NCI-H460 (cell line): ENCODE data around the gene EIF5B. TPM values are rescaled to one million over a fixed set of nuclear protein-coding genes. Genes with fewer than 3 reads are reported as not detected.

ENCODE experiments used
- DNase-seq: peaks from one replicate; pipeline ENCODE4 v3.0.0-alpha.2; 2016; ENCODE audit warnings: low read depth; ENCODE audit errors: extremely low read depth
- total RNA-seq: library from RNA; depleted of rRNA; stranded (reverse); fragments of >200 nt; shearing (Covaris generic); gene quantifications from 2 replicates; pipeline ENCODE4 v1.2.3, GENCODE V29; 2014

Gene EIF5B
- total RNA-seq, 1 experiment from 2014 or later: 26.2 TPM

DNA sequence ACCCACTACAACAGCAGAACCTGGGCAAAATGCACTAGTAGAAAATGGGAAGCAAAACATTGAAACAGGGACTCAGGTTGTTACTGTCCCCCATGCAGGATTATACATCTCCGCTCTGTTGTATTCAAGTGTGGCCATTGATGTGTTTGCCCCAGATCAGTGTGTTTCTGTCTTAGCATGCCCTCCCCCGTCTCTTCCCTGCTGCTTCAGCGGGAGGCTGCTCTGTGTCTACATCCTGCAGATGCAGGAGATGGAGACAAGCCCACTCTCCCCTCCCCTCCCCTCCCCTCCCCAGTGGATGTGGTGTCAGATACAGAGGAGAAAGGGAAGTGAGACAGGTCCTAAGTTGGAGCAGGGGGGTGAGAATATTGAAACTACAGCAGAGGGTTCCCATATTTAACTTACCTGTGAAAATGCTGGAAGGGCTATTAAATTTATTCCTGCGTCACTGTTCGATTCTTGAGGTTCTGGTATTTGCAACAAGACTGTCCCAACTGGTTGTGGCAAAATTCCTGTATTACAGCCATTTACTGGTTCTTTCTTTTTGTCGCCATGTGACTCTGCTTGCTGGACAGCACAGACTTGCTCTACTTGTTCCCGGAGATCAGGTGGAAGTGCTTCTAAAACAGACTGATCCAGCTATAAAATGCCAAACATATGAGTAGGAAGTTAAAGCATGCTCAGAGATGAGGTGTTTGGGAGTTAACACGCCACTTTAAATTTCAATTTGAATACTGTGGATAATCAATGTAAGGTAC is 67.0 kb downstream of the EIF5B start:
- no peak for DNase-seq

DNA sequence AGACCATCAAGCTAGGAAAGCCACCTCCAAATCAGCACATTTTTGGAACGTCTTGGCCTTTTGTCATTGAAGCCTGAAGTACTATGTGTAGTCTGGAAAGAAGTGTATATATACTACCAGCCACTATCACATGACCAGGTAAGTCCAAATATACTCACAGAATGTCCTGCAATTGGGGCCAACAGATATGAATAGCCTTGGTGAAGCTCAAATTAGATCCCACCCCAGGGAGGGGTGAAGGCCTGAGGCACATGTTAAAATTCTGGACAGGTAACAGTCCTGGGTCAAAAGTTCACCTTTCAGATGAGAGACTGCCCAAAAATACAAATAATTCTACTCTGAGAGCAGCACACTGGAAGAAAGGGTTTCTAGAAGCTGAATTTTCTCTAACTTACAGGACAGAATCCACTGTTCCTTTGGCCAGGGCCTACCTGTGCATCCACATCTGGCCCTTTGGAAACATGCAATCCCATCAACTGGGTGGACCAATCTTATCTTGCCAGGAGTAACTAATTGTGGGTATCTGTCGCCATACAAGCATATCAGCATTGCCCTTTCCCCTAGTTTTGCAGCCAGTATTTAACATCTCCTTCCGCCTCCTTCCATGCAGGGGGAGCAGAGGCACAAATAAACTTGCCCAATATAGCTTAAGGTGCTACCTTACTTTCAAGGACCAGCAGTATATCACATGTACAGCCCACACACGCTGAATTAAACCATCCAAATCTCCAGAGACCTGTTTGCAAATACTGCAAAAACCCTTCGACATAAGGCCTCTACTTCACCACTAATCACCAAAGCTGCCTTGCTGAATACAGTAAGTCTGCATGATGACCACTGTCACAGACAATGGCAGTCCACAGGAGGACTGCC is 67.8 kb downstream of the EIF5B start:
- DNase-seq: no peak

DNA sequence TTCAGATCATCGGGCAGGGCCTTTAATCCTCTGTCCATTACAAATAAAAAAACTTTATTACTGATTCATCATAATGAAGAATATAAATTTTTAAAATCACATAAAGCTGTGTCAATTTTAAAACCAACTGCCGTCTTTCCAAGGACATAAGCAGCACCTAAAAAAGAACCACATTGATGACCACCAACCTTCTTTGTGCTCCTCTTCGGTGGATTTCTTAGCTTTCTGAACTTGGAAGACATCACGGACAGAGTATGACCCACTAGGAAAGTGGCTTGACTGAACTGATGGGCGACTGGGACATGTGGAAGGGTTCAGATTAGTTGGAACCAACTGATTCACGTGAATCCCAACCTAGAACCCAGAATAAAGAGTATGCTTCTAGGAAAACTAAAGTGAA is 68.9 kb downstream of the EIF5B start:
- DNase-seq: no peak

DNA sequence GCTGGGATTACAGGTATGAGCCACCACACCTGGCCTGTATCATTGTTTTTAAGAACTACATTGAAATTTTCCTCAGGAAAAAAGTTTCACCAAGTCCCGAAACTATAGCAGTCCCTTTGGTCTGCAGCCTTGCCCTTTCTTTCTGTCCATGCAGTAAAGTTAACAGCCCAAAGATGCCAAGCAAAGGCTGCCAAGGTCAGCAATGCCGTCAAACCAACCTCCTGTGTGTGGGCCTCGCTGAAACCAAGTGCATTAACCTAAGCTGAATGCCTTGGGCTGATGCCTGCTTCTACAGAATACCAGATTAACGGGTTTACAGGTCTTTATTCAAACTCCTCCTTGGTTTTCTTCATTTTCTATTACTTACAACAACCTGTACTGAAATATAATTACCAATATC is 73.1 kb downstream of the EIF5B start:
- DNase-seq: no peak

DNA sequence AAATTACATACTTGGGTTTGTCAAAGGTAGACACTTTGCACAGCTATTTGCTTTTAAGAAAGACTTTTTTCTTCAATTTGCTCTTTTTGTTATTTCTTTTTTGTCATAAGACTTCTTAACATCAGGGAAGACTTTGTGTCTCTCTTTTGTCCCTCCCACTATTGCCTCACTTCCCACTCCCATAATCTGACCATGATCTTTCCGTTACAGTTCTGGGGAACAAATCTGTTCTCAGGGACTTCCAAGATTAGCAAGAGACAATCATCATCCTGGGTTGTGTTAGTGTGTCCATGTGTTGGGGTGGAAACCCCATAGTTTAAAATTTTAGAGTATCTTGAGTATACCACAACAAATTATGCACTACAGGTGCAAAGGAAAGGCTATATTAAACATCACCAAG is 77.4 kb downstream of the EIF5B start:
- no peak for DNase-seq

DNA sequence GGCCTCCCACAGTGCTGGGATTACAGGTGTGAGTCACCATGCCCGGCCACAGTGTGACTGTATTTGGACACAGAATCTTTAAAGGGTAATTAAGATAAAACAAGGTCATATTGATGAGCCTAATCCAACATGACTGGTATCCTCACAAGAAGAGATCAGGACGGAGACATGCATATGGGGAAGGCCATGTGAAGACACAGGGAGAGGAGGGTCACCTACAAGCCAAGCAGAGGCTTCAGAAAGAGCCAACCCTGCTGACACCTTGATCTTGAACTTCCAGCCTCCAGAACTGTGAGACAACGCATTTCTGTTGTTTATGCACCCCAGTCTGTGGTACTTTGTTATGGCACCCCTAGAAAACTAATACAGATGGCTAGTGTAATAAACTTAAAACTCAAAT is 80.2 kb downstream of the EIF5B start:
- DNase-seq: no peak

DNA sequence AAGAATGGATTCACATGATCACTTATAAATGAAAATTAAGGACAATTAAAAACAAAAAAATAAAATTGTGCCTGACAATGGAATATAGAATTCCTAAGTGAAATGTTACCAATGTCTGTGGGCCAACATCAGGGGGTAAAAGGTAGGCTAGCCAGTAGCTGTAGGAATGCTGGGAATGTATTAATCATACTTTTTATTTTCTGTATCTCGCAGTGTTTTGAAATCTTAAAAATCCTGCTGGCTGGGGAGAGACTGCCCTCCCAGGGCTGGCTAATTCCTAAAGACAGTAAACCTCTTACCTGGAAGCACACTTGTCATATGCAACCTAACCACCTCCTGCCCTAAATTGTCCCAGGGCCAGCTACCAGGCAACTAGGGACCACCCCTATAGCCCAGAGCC is 82.8 kb downstream of the EIF5B start:
- DNase-seq: no peak

DNA sequence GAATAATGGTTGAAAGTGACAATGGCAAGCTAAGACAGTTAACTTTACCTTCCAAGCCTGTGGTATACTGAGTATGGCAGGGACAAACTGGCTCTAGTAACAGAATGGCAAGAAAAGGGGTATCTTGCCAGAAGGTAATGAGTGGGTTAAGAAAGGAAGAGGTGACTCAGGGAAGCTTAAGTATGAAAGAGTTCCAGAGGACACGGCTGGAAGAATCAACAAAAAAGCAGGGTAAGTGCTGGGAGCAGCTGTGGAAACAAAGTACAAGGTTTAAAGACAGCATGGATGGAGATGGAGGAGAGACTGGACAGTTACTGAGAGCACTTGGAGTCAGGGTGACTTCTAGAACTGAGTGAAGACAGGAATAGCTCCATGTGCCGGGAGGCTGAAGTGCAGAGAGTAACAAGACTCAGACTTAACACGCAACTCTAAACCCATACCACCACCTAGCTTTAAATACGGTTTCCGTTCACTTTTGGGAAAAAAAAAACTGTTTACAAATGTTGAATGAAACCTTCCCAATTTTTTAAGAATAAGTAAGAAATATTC is 83.6 kb downstream of the EIF5B start:
- no peak for DNase-seq

DNA sequence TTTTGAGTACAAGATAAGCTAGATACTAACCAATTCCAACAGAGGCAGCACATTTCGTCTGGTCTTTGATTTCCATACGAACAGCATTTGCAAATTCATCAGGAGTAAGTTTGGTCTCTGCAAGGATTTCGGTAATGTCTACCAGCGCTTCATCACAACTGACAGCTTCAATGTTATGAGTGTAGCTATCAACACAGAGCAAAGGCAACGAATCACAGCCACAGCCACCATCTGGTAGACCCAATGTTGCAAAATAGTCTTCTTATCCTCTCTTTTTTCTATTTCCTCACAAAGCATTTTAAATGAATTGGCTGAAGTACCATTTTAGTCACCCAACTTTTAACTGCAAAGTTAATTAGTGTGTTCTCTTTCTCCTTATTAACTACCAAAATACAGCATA is 84.3 kb downstream of the EIF5B start:
- no peak for DNase-seq

DNA sequence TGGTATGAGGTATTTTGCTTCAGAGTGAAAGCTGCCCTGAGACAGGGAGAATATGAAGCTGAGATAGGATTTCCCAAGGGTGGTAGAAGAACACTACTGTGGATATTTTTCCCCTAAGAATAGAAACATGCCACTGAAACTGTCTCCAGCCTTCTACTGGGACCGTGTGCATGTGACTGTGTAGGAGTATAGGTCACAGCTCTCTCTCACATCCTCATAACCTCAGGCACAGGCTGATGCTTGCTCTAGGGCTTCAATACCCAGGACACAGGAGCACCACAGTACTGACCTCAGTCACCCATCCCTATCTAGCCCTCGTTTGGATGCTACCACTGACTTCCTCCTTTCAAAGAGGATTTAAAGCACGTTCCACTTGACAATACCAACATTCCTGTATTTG is 85.4 kb downstream of the EIF5B start:
- no peak for DNase-seq

DNA sequence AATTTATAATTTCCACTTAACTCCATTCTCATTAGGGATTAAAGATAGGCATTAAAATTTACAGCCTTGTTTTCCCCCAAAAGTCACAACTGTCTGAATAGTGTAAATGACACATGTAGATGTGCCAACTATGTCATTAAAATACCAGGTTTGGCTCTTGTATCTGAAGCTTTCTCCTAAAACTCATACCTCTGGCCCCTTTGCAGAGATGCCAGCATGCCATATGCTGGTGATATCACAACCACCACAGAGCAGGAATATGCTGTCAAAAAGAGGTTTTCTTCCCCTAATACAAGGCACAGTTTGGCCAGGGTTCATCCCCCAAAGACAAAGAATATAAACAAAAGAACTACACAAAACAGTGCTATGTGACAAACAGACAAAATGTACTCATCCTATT is 87.2 kb downstream of the EIF5B start:
- DNase-seq: no peak

DNA sequence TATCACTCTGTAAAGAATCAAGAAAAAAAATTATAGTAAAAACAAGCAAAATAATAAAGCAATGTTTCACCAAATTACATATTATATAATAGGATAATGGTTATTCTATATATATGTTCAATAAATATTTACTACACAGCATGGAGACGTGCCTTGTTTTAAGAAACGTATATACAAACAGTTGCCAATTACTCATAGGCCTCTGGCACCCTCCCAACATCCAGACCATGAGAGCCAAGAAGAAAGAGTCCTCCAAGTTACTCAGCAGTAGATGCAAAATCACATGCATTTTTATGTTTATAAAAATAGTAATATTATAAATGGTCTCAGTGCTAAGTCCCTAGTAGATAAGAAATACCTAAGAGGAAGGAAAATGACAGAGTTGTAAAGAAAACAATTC is 87.8 kb downstream of the EIF5B start:
- no peak for DNase-seq

DNA sequence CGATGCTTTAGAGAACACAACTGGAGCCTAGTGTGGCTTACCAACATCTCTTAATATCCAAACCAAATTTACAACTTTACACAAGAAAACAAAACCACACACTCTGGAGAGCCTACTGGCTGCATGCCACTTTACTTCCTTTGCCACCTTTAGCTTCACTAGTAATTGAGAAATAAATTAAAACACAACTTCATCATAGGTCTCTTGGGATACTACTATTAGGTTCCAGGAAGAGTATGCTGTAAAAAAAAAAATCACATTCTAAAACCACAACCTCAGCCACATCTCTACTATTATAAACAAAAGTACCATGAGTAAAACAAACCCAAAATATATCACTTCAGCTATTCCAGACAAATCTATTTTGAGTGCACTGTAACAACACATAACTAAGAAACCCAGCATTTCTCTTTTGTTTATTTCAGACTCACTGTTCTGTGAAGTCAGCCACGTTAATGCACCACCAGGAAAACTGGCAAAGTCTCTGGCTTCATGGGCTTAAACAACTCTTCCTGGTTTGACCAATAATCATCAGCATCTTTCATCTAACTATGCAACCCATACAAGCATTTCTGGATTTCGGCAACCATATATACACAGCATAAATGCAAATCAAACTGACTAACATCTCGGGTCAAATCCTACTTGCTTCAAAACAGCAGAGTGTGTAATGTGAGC is 93.6 kb downstream of the EIF5B start:
- no peak for DNase-seq

DNA sequence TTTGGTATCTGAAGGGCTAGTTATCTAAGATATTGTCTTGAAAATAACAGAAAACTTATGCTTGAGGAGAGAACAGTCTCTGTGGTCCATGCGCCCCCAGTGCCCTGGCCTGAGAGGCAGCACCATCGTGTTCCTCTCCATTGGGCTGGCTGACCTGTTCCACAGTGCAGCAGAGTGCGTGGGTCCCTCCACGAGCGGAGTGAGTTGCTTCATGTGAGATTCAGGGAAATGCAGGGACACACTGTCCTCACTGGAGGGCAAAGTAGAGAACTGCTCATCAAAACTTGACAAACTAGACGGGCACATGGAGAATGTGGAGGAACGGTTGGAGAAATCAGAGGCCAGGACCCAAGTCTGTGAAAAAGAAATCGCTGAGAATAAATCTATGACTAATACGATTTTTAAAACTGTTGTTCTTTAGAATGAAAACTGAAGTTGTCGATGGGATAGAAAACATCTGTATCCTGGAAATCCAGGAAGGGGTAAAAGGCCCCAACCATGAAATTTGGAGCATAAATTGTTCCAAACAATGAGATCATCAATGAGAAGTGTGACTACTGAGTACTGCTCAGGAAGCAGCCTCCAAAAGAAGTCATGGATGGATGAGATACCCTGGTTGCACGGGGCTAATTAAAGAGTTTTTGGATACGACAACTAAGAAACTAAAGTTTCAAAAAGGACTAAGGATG is 94.5 kb downstream of the EIF5B start:
- DNase-seq: no peak

DNA sequence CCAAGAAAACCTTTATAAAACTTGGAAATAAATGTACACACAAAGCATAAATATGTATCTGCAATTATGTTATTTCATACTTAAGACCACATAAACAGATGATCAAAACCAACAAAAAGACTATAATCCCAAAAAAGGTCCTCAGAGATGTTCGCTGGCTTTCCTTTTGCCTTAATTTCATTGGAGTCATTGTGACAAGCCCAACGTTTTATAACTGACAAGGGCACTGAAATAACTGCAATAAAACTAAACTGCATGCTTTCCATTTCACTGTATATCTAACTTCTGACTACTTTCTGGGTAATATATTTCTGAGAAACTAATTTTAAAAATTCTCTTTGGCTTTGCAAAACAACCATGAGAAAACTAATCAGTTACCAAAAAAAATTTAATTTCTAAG is 96.2 kb downstream of the EIF5B start:
- DNase-seq: no peak

DNA sequence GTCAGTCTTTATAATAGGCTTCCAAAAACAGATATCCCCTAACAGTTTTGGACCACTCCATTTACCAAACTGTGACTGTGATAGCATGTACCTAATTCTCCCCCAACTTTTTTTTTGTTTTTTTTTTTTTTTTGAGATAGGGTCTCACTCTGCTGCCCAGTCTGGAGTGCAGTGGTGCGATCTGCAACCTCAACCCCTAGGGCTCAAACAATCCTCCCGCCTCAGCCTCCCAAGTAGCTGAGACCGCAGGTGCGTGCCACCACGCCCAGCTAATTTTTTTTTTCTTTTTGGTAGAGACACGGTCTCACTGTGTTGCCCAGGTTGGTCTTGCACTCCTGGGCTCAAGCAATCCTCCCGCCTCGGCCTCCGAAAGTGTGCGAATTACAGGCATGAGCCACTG is 99.7 kb downstream of the EIF5B start:
- no peak for DNase-seq

DNA sequence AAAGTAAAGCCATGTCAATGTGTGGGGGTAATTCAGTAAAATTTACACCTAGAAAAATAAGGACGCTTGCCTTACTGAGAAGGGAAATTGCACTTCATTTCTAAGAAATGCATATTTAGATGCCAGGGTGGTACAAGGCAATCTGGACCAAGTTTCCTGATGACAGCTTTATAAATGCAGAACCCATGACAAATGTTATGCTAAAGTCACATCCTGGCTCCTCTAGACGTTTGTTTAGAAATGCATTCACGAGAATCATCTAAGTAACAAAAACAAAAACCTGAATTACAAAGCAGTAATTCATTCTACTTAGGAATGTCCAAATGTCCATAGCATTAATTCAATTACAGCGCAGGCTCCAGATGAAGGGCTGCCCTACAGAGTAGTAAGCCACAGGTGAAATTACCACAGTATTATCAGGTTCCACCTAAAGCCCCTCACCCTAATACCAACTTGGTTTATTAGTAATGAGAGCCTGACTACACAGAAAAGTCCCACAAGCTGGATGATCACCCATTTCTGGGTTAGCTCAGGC is 102.8 kb downstream of the EIF5B start:
- DNase-seq: no peak

DNA sequence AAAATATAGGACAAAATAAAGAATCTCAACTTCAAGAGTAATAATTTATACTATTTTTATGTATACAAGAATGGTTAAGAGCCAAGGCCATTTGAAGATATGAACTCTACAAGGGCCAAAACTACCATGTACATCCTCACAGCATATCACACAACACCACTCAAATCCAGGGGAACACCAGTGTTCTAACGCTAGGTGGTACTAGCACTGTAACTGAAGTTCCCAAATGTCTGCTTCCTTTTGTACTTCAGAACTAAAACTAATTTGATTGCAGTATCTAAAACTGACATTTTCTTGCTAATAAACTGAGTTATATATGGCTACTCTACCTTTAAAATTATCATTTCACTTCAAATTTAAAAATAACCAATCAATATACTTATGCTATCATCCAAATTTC is 105.6 kb downstream of the EIF5B start:
- peak; percentile 8 for DNase-seq

DNA sequence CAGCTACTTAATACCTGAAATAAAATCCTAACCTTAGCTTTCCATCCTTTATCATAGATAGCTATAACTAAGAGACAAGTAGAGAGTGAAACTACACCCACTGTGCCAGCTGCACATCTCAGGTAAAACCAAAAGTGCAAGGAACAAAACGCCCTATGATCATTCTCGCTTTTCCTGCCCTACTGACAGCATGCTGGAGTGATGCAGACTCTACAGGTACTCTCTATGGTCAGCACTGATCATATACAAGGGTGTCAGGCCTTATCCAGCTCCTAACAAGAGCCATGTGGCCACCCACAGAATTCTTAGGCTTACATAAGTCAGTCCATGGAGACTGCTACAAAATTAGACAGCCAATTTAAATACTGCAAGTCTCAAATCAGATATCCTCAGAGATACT is 107.0 kb downstream of the EIF5B start:
- DNase-seq: no peak

DNA sequence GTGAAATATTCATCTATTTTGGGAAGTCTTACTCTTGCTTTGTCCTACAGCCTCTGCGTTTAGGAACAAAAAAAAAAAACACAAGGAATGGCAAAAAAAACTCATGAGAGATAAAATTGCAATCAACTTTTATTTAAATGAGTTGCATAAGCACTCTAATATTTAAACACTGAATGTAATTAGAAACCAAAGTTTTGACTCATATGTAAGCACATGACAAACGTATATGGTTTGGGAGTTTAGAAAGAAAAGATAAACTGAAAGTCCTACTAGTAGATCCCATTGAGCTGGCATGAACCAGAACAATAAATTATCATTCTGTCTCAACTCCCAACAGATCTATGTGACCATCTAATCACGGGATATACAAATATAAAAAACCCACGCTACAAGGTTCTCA is 107.9 kb downstream of the EIF5B start:
- DNase-seq: no peak
